Measurements from ENCODE around the gene FAM170B.

GRCh38 chr10:49108656-49109055 lies 25.2 kb downstream of the FAM170B start:
- TF ChIP-seq CTCF (IDR thresholded peaks at IDR 0.05), result no peak
- TF ChIP-seq POLR2AphosphoS5 (IDR thresholded peaks at IDR 0.05; ENCODE audit: low read depth, low read length), result no peak
- no peak for TF ChIP-seq REST (IDR thresholded peaks at IDR 0.05; ENCODE audit: insufficient read depth in 1 of 2, low read depth in 2 of 2, low read length in 1 of 2)
- no peak for TF ChIP-seq SIN3A (IDR thresholded peaks at IDR 0.05; ENCODE audit: borderline replicate concordance, insufficient read depth, low read depth, low read length)
- no peak for TF ChIP-seq TCF7L2 (IDR thresholded peaks at IDR 0.05; ENCODE audit: low read depth, low read length)
